Measurements from ENCODE around the gene ITGA7. TPM values are rescaled to one million over a fixed set of nuclear protein-coding genes. Genes with fewer than 3 reads are reported as not detected.

Gene ITGA7
- total RNA-seq, 1 experiment from 2014 or later, result 96.2 TPM

- POLR2A ChIA-PET, result no interaction called here
- Mint-ChIP-seq H3K4me3 (no peak overlapping the region), H3K9me3 (no peaks in the 10 kb centered on the region), H3K27ac (no peak overlapping the region), H3K4me1 (peaks cover 35% of the 10 kb centered on the region), H3K27me3 (ENCODE audit: low read depth) (peaks cover 47% of the 10 kb centered on the region), H3K36me3 (no peaks in the 10 kb centered on the region)
- no peak for TF ChIP-seq NFYB (CRISPR knock-in tag; conservative IDR thresholded peaks at IDR 0.05; ENCODE audit: low read depth)
- TF ChIP-seq CDX4 (CRISPR knock-in tag; IDR thresholded peaks at IDR 0.05; ENCODE audit: borderline replicate concordance), result no peak
- TF ChIP-seq GRHL2 (CRISPR knock-in tag; IDR thresholded peaks at IDR 0.05; ENCODE audit: insufficient replicate concordance, severe bottlenecking), result no peak
- TF ChIP-seq TCF7 (CRISPR knock-in tag; IDR thresholded peaks at IDR 0.05; ENCODE audit: low read depth), result no peak
- ATAC-seq, result no peak
- CTCF ChIA-PET, result interaction anchor here (1.5 to 1.6 kb wide), 2 partner anchors 12 to 24 kb away, joined by 4 to 7 read pairs; no protein-coding TSS in a partner anchor
- no peak for DNase-seq (ENCODE audit: low spot score)
Observed at GRCh38 chr12:55712700-55713415, 5.2 kb upstream of the ITGA7 start.

- H3K27ac Mint-ChIP-seq, result no peak overlapping the region
- H3K4me1 Mint-ChIP-seq, result peaks cover 28% of the 10 kb centered on the region
- H3K9me3 Mint-ChIP-seq, result no peaks in the 10 kb centered on the region
- H3K27me3 Mint-ChIP-seq (ENCODE audit: low read depth), result peaks cover 49% of the 10 kb centered on the region
- CTCF ChIA-PET, result interaction anchor here (1.5 to 1.6 kb wide), 2 partner anchors 13 to 25 kb away, joined by 4 to 7 read pairs; no protein-coding TSS in a partner anchor
- POLR2A ChIA-PET, result no interaction called here
- ATAC-seq, result no peak
- no peak overlapping the region for H3K4me3 Mint-ChIP-seq
- no peak for DNase-seq (ENCODE audit: low spot score)
- H3K36me3 Mint-ChIP-seq, result no peaks in the 10 kb centered on the region
- TF ChIP-seq ZBTB43 (CRISPR knock-in tag; IDR thresholded peaks at IDR 0.05) (no peak), RORB (CRISPR knock-in tag; IDR thresholded peaks at IDR 0.05) (no peak), FOXP1 (CRISPR knock-in tag; IDR thresholded peaks at IDR 0.05; ENCODE audit: borderline replicate concordance) (no peak), ZNF671 (CRISPR knock-in tag; IDR thresholded peaks at IDR 0.05) (no peak), NR1H2 (CRISPR knock-in tag; IDR thresholded peaks at IDR 0.05) (no peak), AR (CRISPR knock-in tag; IDR thresholded peaks at IDR 0.05) (no peak), ZNF138 (CRISPR knock-in tag; conservative IDR thresholded peaks at IDR 0.05) (no peak), HMGXB4 (CRISPR knock-in tag; IDR thresholded peaks at IDR 0.05) (no peak), MLX (CRISPR knock-in tag; IDR thresholded peaks at IDR 0.05) (no peak), ZNF219 (CRISPR knock-in tag; IDR thresholded peaks at IDR 0.05; ENCODE audit: borderline replicate concordance) (no peak), TCF7 (CRISPR knock-in tag; IDR thresholded peaks at IDR 0.05; ENCODE audit: low read depth) (no peak), SMAD4 (CRISPR knock-in tag; IDR thresholded peaks at IDR 0.05) (no peak), TP53 (CRISPR knock-in tag; IDR thresholded peaks at IDR 0.05) (no peak), GTF2I (CRISPR knock-in tag; conservative IDR thresholded peaks at IDR 0.05) (no peak), AFF4 (CRISPR knock-in tag; IDR thresholded peaks at IDR 0.05; ENCODE audit: borderline replicate concordance) (no peak), KAT7 (CRISPR knock-in tag; IDR thresholded peaks at IDR 0.05; ENCODE audit: borderline replicate concordance) (no peak), E2F1 (CRISPR knock-in tag; IDR thresholded peaks at IDR 0.05) (no peak)
Observed at GRCh38 chr12:55711786-55712553, 4.3 kb upstream of the ITGA7 start.
